Pericardium fibroblast (primary cell): ENCODE results near the gene RLF. TPM values are rescaled to one million over a fixed set of nuclear protein-coding genes. Genes with fewer than 3 reads are reported as not detected.

ENCODE experiments used
- total RNA-seq: library from RNA; depleted of rRNA; stranded (reverse); fragments of >200 nt; gene quantifications from 2 replicates; pipeline ENCODE4 v1.2.3, GENCODE V29; 2015

The RLF gene
- total RNA-seq, result 8.3 and 10.6 TPM in 2 replicates

GRCh38 chr1:40161125-40161887 lies at the start of gene RLF:
Gene RLF (plus strand): TSS chr1:40161387. CDS start chr1:40161400, 13 bp downstream.

GRCh38 chr1:40247655-40248054 lies 86.5 kb downstream of the RLF start, which contains the start of gene TMCO2:
Gene TMCO2 (plus strand): TSS chr1:40247937. CDS start chr1:40247994, 57 bp downstream.

GRCh38 chr1:40257688-40258444 lies 96.7 kb downstream of the RLF start, which contains the start of gene ZMPSTE24:
Gene ZMPSTE24 (plus strand): TSS chr1:40258236. CDS start chr1:40258272, 36 bp downstream.

Other genes starting within 250 kb of the RLF start
- 2.8 and 7.2 TPM in 2 replicates for gene MFSD2A, start 206.2 kb upstream of the RLF start, total RNA-seq
- gene CAP1, start 120.7 kb upstream of the RLF start, total RNA-seq, result 168 and 316 TPM in 2 replicates
- 29.7 and 32.1 TPM in 2 replicates for gene PPT1, start 64.1 kb upstream of the RLF start, total RNA-seq
- not detected in 2 replicates for gene TMCO2, start 86.5 kb downstream of the RLF start, total RNA-seq
- gene ZMPSTE24, start 96.8 kb downstream of the RLF start, total RNA-seq, result 31.9 and 41.4 TPM in 2 replicates
- 2.2 and 4.2 TPM in 2 replicates for gene COL9A2, start 155.9 kb downstream of the RLF start, total RNA-seq
- 8.7 and 14.6 TPM in 2 replicates for gene SMAP2, start 212.3 kb downstream of the RLF start, total RNA-seq